K562 (cell line): ENCODE measurements around the gene RSPRY1. TPM values are rescaled to one million over a fixed set of nuclear protein-coding genes. Genes with fewer than 3 reads are reported as not detected.

Experiments
- E2F3 ChIP-seq: fragments of 250-450 bp; sonication (Bioruptor Pico); IDR thresholded peaks from 2 replicates; pipeline ENCODE4 v1.4.0; 2020; ENCODE audit warnings: mild to moderate bottlenecking
- E2F4 ChIP-seq: sonication (generic); formaldehyde crosslinking; IDR thresholded peaks from 2 replicates; pipeline ENCODE4 v1.8.0; 2022; ENCODE audit warnings: mild to moderate bottlenecking, low read depth, missing genetic modification reagents
- GATA2 ChIP-seq: sonication (generic); formaldehyde crosslinking; IDR thresholded peaks from 2 replicates; pipeline ENCODE4 v1.4.0; 2020; ENCODE audit warnings: mild to moderate bottlenecking, missing genetic modification reagents
- GATAD2A ChIP-seq: fragments of 450-650 bp; IDR thresholded peaks from 2 replicates; pipeline ENCODE4 v1.6.1; 2017
- GTF2F1 ChIP-seq: IDR thresholded peaks from 2 replicates; pipeline ENCODE4 v1.6.1; 2011; ENCODE audit warnings: low read depth, low read length, improper control_type of control experiment
- HDAC2 ChIP-seq: fragments of 450-650 bp; IDR thresholded peaks from 2 replicates; pipeline ENCODE4 v1.6.1; 2016; ENCODE audit warnings: mild to moderate bottlenecking
- HMGN3 ChIP-seq: IDR thresholded peaks from 2 replicates; pipeline ENCODE4 v1.6.1; 2011; ENCODE audit warnings: borderline replicate concordance, low read depth, mild to moderate bottlenecking, mixed read lengths, low read length; ENCODE audit not compliant: insufficient read length; ENCODE audit errors: extremely low read depth
- HNRNPL ChIP-seq: fragments of 200-400 bp; formaldehyde crosslinking; IDR thresholded peaks from 2 replicates; pipeline ENCODE4 v1.6.1; 2017; ENCODE audit warnings: low read depth, mild to moderate bottlenecking, low read length
- ID3 ChIP-seq, 2 experiments: fragments of 250-450 bp in 1 of 2; fragments of 450-650 bp in 1 of 2; sonication (Bioruptor Pico) in 1 of 2; IDR thresholded peaks; 2 replicates each; pipeline versions ENCODE4 v1.6.1 to v1.8.0; 2016 to 2021; ENCODE audit warnings: mild to moderate bottlenecking in 2 of 2, moderate library complexity in 2 of 2, missing compliant biosample characterization in 1 of 2, missing genetic modification characterization in 1 of 2
- KAT8 ChIP-seq: fragments of 450-650 bp; IDR thresholded peaks from 2 replicates; pipeline ENCODE4 v1.6.1; 2016; ENCODE audit warnings: low read depth, mild to moderate bottlenecking
- MLLT1 ChIP-seq, 2 experiments: fragments of 450-650 bp; IDR thresholded peaks; 2 replicates each; pipeline ENCODE4 v1.6.1; 2016
- SNAPC5 ChIP-seq: fragments of 250-450 bp; sonication (Bioruptor Pico); IDR thresholded peaks from 2 replicates; pipeline ENCODE4 v1.8.0; 2021; ENCODE audit warnings: moderate library complexity, mild to moderate bottlenecking, inconsistent platforms
- SREBF1 ChIP-seq: fragments of 150-350 bp; IDR thresholded peaks from 2 replicates; pipeline ENCODE4 v1.6.1; 2014; ENCODE audit warnings: antibody characterized with exemption, low read depth, low read length, borderline replicate concordance
- UBTF ChIP-seq, 2 experiments: IDR thresholded peaks; 2 replicates each; pipeline ENCODE4 v1.6.1; 2012; ENCODE audit warnings: improper control_type of control experiment in 2 of 2, low read depth in 2 of 2, low read length in 2 of 2, borderline replicate concordance in 1 of 2
- YBX1 ChIP-seq: fragments of 450-650 bp; IDR thresholded peaks from 2 replicates; pipeline ENCODE4 v1.7.1; 2016; ENCODE audit warnings: mild to moderate bottlenecking
- ZKSCAN1 ChIP-seq: fragments of 150-350 bp; IDR thresholded peaks from 2 replicates; pipeline ENCODE4 v1.6.1; 2016; ENCODE audit warnings: low read depth, low read length
- ZNF184 ChIP-seq: sonication (generic); formaldehyde crosslinking; IDR thresholded peaks from 2 replicates; pipeline ENCODE4 v1.5.0; 2020; ENCODE audit warnings: missing genetic modification reagents
- ZNF280A ChIP-seq: fragments of 450-650 bp; IDR thresholded peaks from 2 replicates; pipeline ENCODE4 v1.6.1; 2018; ENCODE audit warnings: mild to moderate bottlenecking, low read depth; ENCODE audit not compliant: partially characterized antibody
- ZNF511 ChIP-seq: sonication (generic); formaldehyde crosslinking; IDR thresholded peaks from 2 replicates; pipeline ENCODE4 v1.8.0; 2022; ENCODE audit warnings: mild to moderate bottlenecking, missing genetic modification reagents
- ZNF830 ChIP-seq: fragments of 250-450 bp; sonication (Bioruptor Pico); IDR thresholded peaks from 2 replicates; pipeline ENCODE4 v1.5.0; 2021; ENCODE audit warnings: mild to moderate bottlenecking
- polyA plus RNA-seq, 8 experiments: library from polyadenylated mRNA; depleted of rRNA in 4 of 8; stranded (reverse) in 5 of 8; unstranded in 3 of 8; fragments of >200 nt; fragmentation: Nextera tagmentation in 2 of 8; fragmentation: Illumina TruSeq in 1 of 8; extraction: Ambion mirVana in 2 of 8; extraction: Trizol in 1 of 8; gene quantifications; 2 replicates each; pipeline versions ENCODE4 v1.2.1 to v1.2.3, GENCODE V29; 2011 to 2014; ENCODE audit warnings: inconsistent platforms in 1 of 8, missing spikeins in 1 of 8
- total RNA-seq, 7 experiments: library from RNA; depleted of rRNA in 6 of 7; stranded (reverse); fragments of >200 nt in 6 of 7; fragmentation: Illumina TruSeq in 2 of 7; extraction: Trizol in 2 of 7; gene quantifications; 2 replicates each; pipeline versions ENCODE4 v1.2.1 to v1.2.3, GENCODE V29; 2011 to 2021; ENCODE audit warnings: low replicate concordance in 1 of 7

The RSPRY1 gene
- total and polyA plus RNA-seq, 9 of the 15 experiments (the other 6 are each of a cell fraction or from before 2014, with no cell fraction given), result 10.2 to 27.8 (median 20.8) TPM

GRCh38 chr16:57244767-57245471 is 58.8 kb downstream of the RSPRY1 start, which contains the start of gene ARL2BP (continued):
- TF ChIP-seq GATA2 (CRISPR knock-in tag) (no peak), HNRNPL (0 out of 2 replicates have a peak, but pooled peaks have one; percentile 54), GATAD2A (no peak), UBTF (IDR thresholded peaks at IDR 0.05; ENCODE audit: borderline replicate concordance in 1 of 2, low read depth in 2 of 2, low read length in 2 of 2) (peak; percentile 28 to 49; a peak in 1 of 4 replicates), KAT8 (no peak), SREBF1 (no peak), YBX1 (no peak), ID3 (CRISPR knock-in tag; IDR thresholded peaks at IDR 0.05) (no peak), ID3 (tag; IDR thresholded peaks at IDR 0.05) (peak; percentile 75; the same call in 1 of the 2 replicates), HMGN3 (peak; percentile 54), ZNF280A (peak; percentile 92), ZNF511 (CRISPR knock-in tag) (peak; percentile 60), GTF2F1 (0 out of 2 replicates have a peak, but pooled peaks have one; percentile 28), ZNF830 (CRISPR knock-in tag) (no peak), HDAC2 (peak; percentile 67; the same call in 1 of the 2 replicates), MLLT1 (IDR thresholded peaks at IDR 0.05) (no peak), E2F4 (CRISPR knock-in tag) (no peak), SNAPC5 (CRISPR knock-in tag) (no peak), ZNF184 (CRISPR knock-in tag) (no peak), ZKSCAN1 (no peak), E2F3 (CRISPR knock-in tag) (no peak; the same call in 1 of the 2 replicates)
